K562 (cell line): ENCODE data around the gene ALKBH3. TPM values are rescaled to one million over a fixed set of nuclear protein-coding genes. Genes with fewer than 3 reads are reported as not detected.

Source experiments
- ATAC-seq: fragments of 200-7000 bp; cut with Tn5 transposase; 3 replicates; pipeline ENCODE4 v1.9.1; 2020; ENCODE audit warnings: moderate library complexity
- BruUV-seq: library from RNA; stranded (reverse); fragments of 400-500 nt; replicated peaks from 2 replicates; lab custom pipeline; 2021; lab: Mats Ljungman, UMichigan
- CTCF ChIA-PET: fragments of 300-600 bp; formaldehyde crosslinking; extraction: SDS; loops from one replicate; lab custom pipeline; 2021; ENCODE audit warnings: low intra/inter-chr PET ratio; lab: Yijun Ruan, JAX
- POLR2A ChIA-PET: fragments of 300-600, 350-650 bp; sonication (Branson Sonifier 250); formaldehyde crosslinking; extraction: SDS; loops from one replicate; lab custom pipeline; 2021; ENCODE audit warnings: antibody characterized with exemption, inconsistent platforms; lab: Yijun Ruan, JAX
- DNase-seq, 4 experiments: peaks; one replicate each; pipeline versions ENCODE4 v3.0.0 to v3.0.0-alpha.2; 2011 to 2018; ENCODE audit warnings: low spot score in 3 of 4, mixed read lengths in 3 of 4; ENCODE audit errors: extremely low read depth in 1 of 4
- FAIRE-seq: peaks from 2 replicates; lab custom pipeline; 2011; peaks lifted over from hg19 to GRCh38; lab: Jason Lieb, UNC
- H2AFZ ChIP-seq: 2 replicates; pipeline ENCODE4 v1.6.0; 2011; ENCODE audit warnings: low read depth, low read length, control low read depth, inconsistent platforms
- H3K27ac ChIP-seq: fragments of 200-600 bp; 3 replicates; pipeline ENCODE4 v1.8.0; 2011; ENCODE audit warnings: low read depth, mild to moderate bottlenecking, control low read depth, inconsistent platforms, low read length, moderate library complexity, mixed read lengths; ENCODE audit errors: extremely low read depth
- H3K27me3 ChIP-seq, 2 experiments: fragments of 300-600 bp in 1 of 2; 2 replicates in 1 of 2; 3 replicates in 1 of 2; pipeline versions ENCODE4 v1.6.0 to v1.8.0; 2011; ENCODE audit warnings: inconsistent platforms in 2 of 2, low read length in 2 of 2, mild to moderate bottlenecking in 1 of 2, mixed read lengths in 1 of 2, moderate library complexity in 1 of 2; ENCODE audit not compliant: control insufficient read depth in 2 of 2, insufficient read depth in 2 of 2
- H3K36me3 ChIP-seq: fragments of 300-600 bp; 3 replicates; pipeline ENCODE4 v1.8.0; 2011; ENCODE audit warnings: mild to moderate bottlenecking, low read length, inconsistent platforms; ENCODE audit not compliant: control insufficient read depth, insufficient read depth
- H3K4me1 ChIP-seq, 2 experiments: fragments of 200-600 bp in 1 of 2; replicated peaks in 1 of 2; 2 replicates in 1 of 2; 3 replicates in 1 of 2; pipeline versions ENCODE4 v1.5.1 to v1.8.0; 2011; ENCODE audit warnings: inconsistent platforms in 2 of 2, low read length in 2 of 2, mild to moderate bottlenecking in 1 of 2, mixed read lengths in 1 of 2, moderate library complexity in 1 of 2; ENCODE audit not compliant: control insufficient read depth in 2 of 2, insufficient read depth in 2 of 2
- H3K4me2 ChIP-seq: 2 replicates; pipeline ENCODE4 v1.6.1; 2011; ENCODE audit warnings: low read length, control low read depth, inconsistent platforms, mixed read lengths; ENCODE audit not compliant: insufficient read depth
- H3K4me3 ChIP-seq: fragments of 200-600 bp; sonication (generic), shearing (Covaris generic); 2 replicates; pipeline ENCODE4 v1.5.1; 2016; ENCODE audit warnings: control low read depth, inconsistent platforms
- H3K79me2 ChIP-seq: fragments of 200-600 bp; 3 replicates; pipeline ENCODE4 v1.8.0; 2011; ENCODE audit warnings: low read length, inconsistent platforms; ENCODE audit not compliant: control insufficient read depth, insufficient read depth
- H3K9ac ChIP-seq, 2 experiments: 2 replicates each; pipeline versions ENCODE4 v1.6.0 to v1.6.1; 2011; ENCODE audit warnings: low read depth in 2 of 2, low read length in 2 of 2, control low read depth in 1 of 2, inconsistent platforms in 1 of 2, mild to moderate bottlenecking in 1 of 2, mixed read lengths in 1 of 2; ENCODE audit not compliant: insufficient read depth in 1 of 2
- H3K9me1 ChIP-seq: one replicate; pipeline ENCODE4 v1.6.0; 2011; ENCODE audit warnings: inconsistent platforms, mild to moderate bottlenecking, low read length, moderate library complexity; ENCODE audit not compliant: control insufficient read depth, insufficient read depth
- H3K9me3 ChIP-seq: replicated peaks from 2 replicates; pipeline ENCODE4 v1.5.1; 2011; ENCODE audit warnings: low read depth, low read length, inconsistent platforms; ENCODE audit not compliant: control insufficient read depth, insufficient read depth
- H4K20me1 ChIP-seq: replicated peaks from 2 replicates; pipeline ENCODE4 v1.6.1; 2011; ENCODE audit warnings: low read length, inconsistent platforms, mixed read lengths; ENCODE audit not compliant: control insufficient read depth, insufficient read depth
- CHD4 ChIP-seq: fragments of 200-600 bp; sonication (generic); IDR thresholded peaks from 3 replicates; pipeline ENCODE4 v1.6.1; 2012; ENCODE audit warnings: low read depth, mild to moderate bottlenecking, mixed read lengths, low read length, inconsistent platforms; ENCODE audit not compliant: insufficient read depth, insufficient replicate concordance, poor library complexity, severe bottlenecking
- EP400 ChIP-seq: fragments of 450-650 bp; IDR thresholded peaks from 2 replicates; pipeline ENCODE4 v1.6.1; 2017; ENCODE audit warnings: antibody characterized with exemption, mild to moderate bottlenecking, moderate library complexity
- GMEB1 ChIP-seq: fragments of 250-450 bp; sonication (Bioruptor Pico); IDR thresholded peaks from 2 replicates; pipeline ENCODE4 v1.4.0; 2020; ENCODE audit warnings: mild to moderate bottlenecking
- HBP1 ChIP-seq: fragments of 450-650 bp; formaldehyde crosslinking; IDR thresholded peaks from 2 replicates; pipeline ENCODE4 v1.4.0; 2022; ENCODE audit warnings: missing genetic modification characterization
- MAFK ChIP-seq: IDR thresholded peaks from 2 replicates; pipeline ENCODE4 v1.6.1; 2011; ENCODE audit warnings: low read length, improper control_type of control experiment
- MTF1 ChIP-seq: fragments of 250-450 bp; sonication (Bioruptor Pico); IDR thresholded peaks from 2 replicates; pipeline ENCODE4 v1.9.0; 2021; ENCODE audit warnings: moderate library complexity, mild to moderate bottlenecking, inconsistent platforms, borderline replicate concordance
- PHB2 ChIP-seq: fragments of 450-650 bp; IDR thresholded peaks from 2 replicates; pipeline ENCODE4 v1.6.1; 2017; ENCODE audit warnings: low read depth
- PTBP1 ChIP-seq: fragments of 200-400 bp; formaldehyde crosslinking; IDR thresholded peaks from 2 replicates; pipeline ENCODE4 v1.6.1; 2017; ENCODE audit warnings: low read depth, low read length
- SMAD1 ChIP-seq: fragments of 150-350 bp; IDR thresholded peaks from 2 replicates; pipeline ENCODE4 v1.6.1; 2014; ENCODE audit warnings: low read length, low read depth; ENCODE audit not compliant: partially characterized antibody
- SMARCE1 ChIP-seq: fragments of 450-650 bp; IDR thresholded peaks from 2 replicates; pipeline ENCODE4 v1.7.1; 2016; ENCODE audit warnings: mild to moderate bottlenecking
- SNAPC5 ChIP-seq: fragments of 250-450 bp; sonication (Bioruptor Pico); IDR thresholded peaks from 2 replicates; pipeline ENCODE4 v1.8.0; 2021; ENCODE audit warnings: moderate library complexity, mild to moderate bottlenecking, inconsistent platforms
- SREBF1 ChIP-seq: fragments of 150-350 bp; IDR thresholded peaks from 2 replicates; pipeline ENCODE4 v1.6.1; 2014; ENCODE audit warnings: antibody characterized with exemption, low read depth, low read length, borderline replicate concordance
- STAG1 ChIP-seq: sonication (generic); formaldehyde crosslinking; IDR thresholded peaks from 2 replicates; pipeline ENCODE4 v1.5.0; 2020; ENCODE audit warnings: missing genetic modification reagents, borderline replicate concordance
- ZNF668 ChIP-seq: fragments of 250-450 bp; sonication (Bioruptor Pico); IDR thresholded peaks from 2 replicates; pipeline ENCODE4 v1.8.0; 2022; ENCODE audit warnings: mild to moderate bottlenecking, inconsistent platforms
- WGBS: fragments of 100-300 bp; shearing (Covaris generic); methylation state at CpG from one replicate; pipeline ENCODE4 v1.1.6; 2016; ENCODE audit warnings: low coverage, mixed read lengths; ENCODE audit not compliant: insufficient coverage; ENCODE audit errors: missing lambda C conversion rate; 5-methylcytosine and 5-hydroxymethylcytosine counted together
- in situ Hi-C: fragments of 300-500 bp; cut with MboI; formaldehyde crosslinking; loops from 4 replicates; pipeline ENCODE4 v1.15.0; 2018; ENCODE audit warnings: inconsistent platforms, mixed read lengths
- intact Hi-C: fragments of 100-400 bp; cut with micrococcal nuclease; formaldehyde crosslinking; loops from 2 replicates; pipeline ENCODE4 v1.14.2; 2022
- polyA plus RNA-seq, 8 experiments: library from polyadenylated mRNA; depleted of rRNA in 4 of 8; stranded (reverse) in 5 of 8; unstranded in 3 of 8; fragments of >200 nt; fragmentation: Nextera tagmentation in 2 of 8; fragmentation: Illumina TruSeq in 1 of 8; extraction: Ambion mirVana in 2 of 8; extraction: Trizol in 1 of 8; gene quantifications; 2 replicates each; pipeline versions ENCODE4 v1.2.1 to v1.2.3, GENCODE V29; 2011 to 2014; ENCODE audit warnings: inconsistent platforms in 1 of 8, missing spikeins in 1 of 8
- total RNA-seq, 7 experiments: library from RNA; depleted of rRNA in 6 of 7; stranded (reverse); fragments of >200 nt in 6 of 7; fragmentation: Illumina TruSeq in 2 of 7; extraction: Trizol in 2 of 7; gene quantifications; 2 replicates each; pipeline versions ENCODE4 v1.2.1 to v1.2.3, GENCODE V29; 2011 to 2021; ENCODE audit warnings: low replicate concordance in 1 of 7

The ALKBH3 gene
- total and polyA plus RNA-seq, 9 of the 15 experiments (the other 6 are each of a cell fraction or from before 2014, with no cell fraction given): 16.0 to 49.9 (median 36.5) TPM

- in situ Hi-C loops (no loop called here), intact Hi-C loops (no loop called here)
- Histone ChIP-seq H3K79me2 (no peaks in the 10 kb centered on the region), H2AFZ (no peak overlapping the region), H3K9ac (no peak overlapping the region), H3K27ac (no peak overlapping the region), H3K9me1 (no peaks in the 10 kb centered on the region), H3K4me2 (no peak overlapping the region), H3K27me3 (no peaks in the 10 kb centered on the region; a peak in 1 of 5 replicates), H4K20me1 (no peaks in the 10 kb centered on the region), H3K9me3 (no peaks in the 10 kb centered on the region), H3K4me1 (no peaks in the 10 kb centered on the region), H3K36me3 (peaks cover 17% of the 10 kb centered on the region; the same call in 2 of the 3 replicates), H3K4me3 (no peak overlapping the region)
- POLR2A ChIA-PET: no interaction called here
- BruUV-seq: no TSS peak
- CTCF ChIA-PET: no interaction called here
- FAIRE-seq: no peak
- no peak for ATAC-seq
- no peak for DNase-seq
- 69% methylated on average over 4 of the region's 4 CpGs for WGBS
- no peak for TF ChIP-seq PTBP1
- no peak for TF ChIP-seq EP400
- TF ChIP-seq CHD4: no peak
- TF ChIP-seq SMAD1: no peak
- TF ChIP-seq SREBF1: no peak
- no peak for TF ChIP-seq SMARCE1
- no peak for TF ChIP-seq MTF1 (CRISPR knock-in tag)
- TF ChIP-seq HBP1 (CRISPR knock-in tag): no peak
- TF ChIP-seq GMEB1 (CRISPR knock-in tag): no peak
- no peak for TF ChIP-seq STAG1
- no peak for TF ChIP-seq PHB2
- TF ChIP-seq ZNF668 (CRISPR knock-in tag): no peak
- no peak for TF ChIP-seq SNAPC5 (CRISPR knock-in tag)
- no peak for TF ChIP-seq MAFK
Measured at GRCh38 chr11:43903969-43904368, 23.3 kb downstream of the ALKBH3 start.
